Neural crest cell (in vitro differentiated cells): ENCODE measurements around the gene ACBD3. TPM values are rescaled to one million over a fixed set of nuclear protein-coding genes. Genes with fewer than 3 reads are reported as not detected.

Source experiments
- DNase-seq: peaks from one replicate; pipeline ENCODE4 v3.0.0; 2021; ENCODE audit warnings: low read depth, mixed read lengths, low spot score
- H3K27ac Mint-ChIP-seq: one replicate; pipeline ENCODE4 v1.8.0; 2021; ENCODE audit warnings: mild to moderate bottlenecking, mixed read lengths; ENCODE audit not compliant: unreplicated experiment
- H3K27me3 Mint-ChIP-seq: 2 replicates; pipeline ENCODE4 v1.8.0; 2021; ENCODE audit warnings: low read depth, mild to moderate bottlenecking, mixed read lengths
- H3K36me3 Mint-ChIP-seq: 2 replicates; pipeline ENCODE4 v1.8.0; 2021; ENCODE audit warnings: low read depth, mild to moderate bottlenecking, mixed read lengths
- H3K4me1 Mint-ChIP-seq: 2 replicates; pipeline ENCODE4 v1.8.0; 2021; ENCODE audit warnings: mixed read lengths
- H3K4me3 Mint-ChIP-seq: one replicate; pipeline ENCODE4 v1.8.0; 2021; ENCODE audit warnings: mild to moderate bottlenecking, mixed read lengths
- H3K9me3 Mint-ChIP-seq: 2 replicates; pipeline ENCODE4 v1.8.0; 2021; ENCODE audit warnings: mixed read lengths
- CTCF ChIP-seq: fragments of 200-600 bp; sonication (generic); conservative IDR thresholded peaks from 2 replicates; pipeline ENCODE4 v1.5.0; 2021; ENCODE audit warnings: antibody characterized with exemption, mild to moderate bottlenecking
- total RNA-seq: library from RNA; stranded (reverse); gene quantifications from 2 replicates; pipeline ENCODE4 v1.2.1, GENCODE V29; 2021

ACBD3 gene
- total RNA-seq, 1 donor from 2014 or later, result 22.1 TPM

- peak overlapping the region; percentile 90 for H3K4me3 Mint-ChIP-seq
- no peaks in the 10 kb centered on the region for H3K9me3 Mint-ChIP-seq
- H3K27me3 Mint-ChIP-seq, result peaks cover 6% of the 10 kb centered on the region
- no peak for TF ChIP-seq CTCF
- no peaks in the 10 kb centered on the region for H3K36me3 Mint-ChIP-seq
- peak overlapping the region; percentile 19 for H3K27ac Mint-ChIP-seq
- no peak for DNase-seq
- H3K4me1 Mint-ChIP-seq, result peaks cover 14% of the 10 kb centered on the region
Measured at GRCh38 chr1:226119169-226119568, 67.4 kb downstream of the ACBD3 start.

GRCh38 chr1:226118357-226118756, 68.2 kb downstream of the ACBD3 start:
- Mint-ChIP-seq H3K27ac (no peak overlapping the region), H3K4me1 (peaks cover 14% of the 10 kb centered on the region), H3K27me3 (peaks cover 3% of the 10 kb centered on the region), H3K36me3 (no peaks in the 10 kb centered on the region), H3K4me3 (peak overlapping the region; percentile 57), H3K9me3 (no peaks in the 10 kb centered on the region)
- no peak for DNase-seq
- TF ChIP-seq CTCF, result no peak

GRCh38 chr1:226117330-226117729, 69.2 kb downstream of the ACBD3 start:
- Mint-ChIP-seq H3K4me1 (peaks cover 15% of the 10 kb centered on the region), H3K27ac (no peak overlapping the region), H3K9me3 (no peaks in the 10 kb centered on the region), H3K27me3 (no peaks in the 10 kb centered on the region), H3K36me3 (no peaks in the 10 kb centered on the region), H3K4me3 (peak overlapping the region; percentile 57)
- no peak for DNase-seq
- TF ChIP-seq CTCF, result no peak

GRCh38 chr1:226116673-226117072, 69.9 kb downstream of the ACBD3 start:
- Mint-ChIP-seq H3K9me3 (no peaks in the 10 kb centered on the region), H3K4me1 (peaks cover 18% of the 10 kb centered on the region), H3K27me3 (no peaks in the 10 kb centered on the region), H3K27ac (no peak overlapping the region), H3K36me3 (no peaks in the 10 kb centered on the region), H3K4me3 (no peak overlapping the region)
- TF ChIP-seq CTCF, result no peak
- no peak for DNase-seq

GRCh38 chr1:226112626-226113025, 73.9 kb downstream of the ACBD3 start:
- Mint-ChIP-seq H3K36me3 (no peaks in the 10 kb centered on the region), H3K9me3 (no peaks in the 10 kb centered on the region), H3K4me3 (peak overlapping the region; percentile 76), H3K27ac (no peak overlapping the region), H3K4me1 (peaks cover 30% of the 10 kb centered on the region), H3K27me3 (no peaks in the 10 kb centered on the region)
- DNase-seq, result no peak
- TF ChIP-seq CTCF, result no peak

- peak overlapping the region; percentile 81 for H3K4me3 Mint-ChIP-seq
- no peaks in the 10 kb centered on the region for H3K9me3 Mint-ChIP-seq
- peaks cover 30% of the 10 kb centered on the region for H3K4me1 Mint-ChIP-seq
- no peak overlapping the region for H3K27ac Mint-ChIP-seq
- no peaks in the 10 kb centered on the region for H3K27me3 Mint-ChIP-seq
- no peaks in the 10 kb centered on the region for H3K36me3 Mint-ChIP-seq
- DNase-seq, result no peak
- no peak for TF ChIP-seq CTCF
Measured at GRCh38 chr1:226111883-226112261, 74.7 kb downstream of the ACBD3 start.
